ENCODE measurements around the gene DGKI.
A peak's percentile ranks its signal among the peaks of the same experiment; 100 is the strongest.

The DGKI gene

DNA sequence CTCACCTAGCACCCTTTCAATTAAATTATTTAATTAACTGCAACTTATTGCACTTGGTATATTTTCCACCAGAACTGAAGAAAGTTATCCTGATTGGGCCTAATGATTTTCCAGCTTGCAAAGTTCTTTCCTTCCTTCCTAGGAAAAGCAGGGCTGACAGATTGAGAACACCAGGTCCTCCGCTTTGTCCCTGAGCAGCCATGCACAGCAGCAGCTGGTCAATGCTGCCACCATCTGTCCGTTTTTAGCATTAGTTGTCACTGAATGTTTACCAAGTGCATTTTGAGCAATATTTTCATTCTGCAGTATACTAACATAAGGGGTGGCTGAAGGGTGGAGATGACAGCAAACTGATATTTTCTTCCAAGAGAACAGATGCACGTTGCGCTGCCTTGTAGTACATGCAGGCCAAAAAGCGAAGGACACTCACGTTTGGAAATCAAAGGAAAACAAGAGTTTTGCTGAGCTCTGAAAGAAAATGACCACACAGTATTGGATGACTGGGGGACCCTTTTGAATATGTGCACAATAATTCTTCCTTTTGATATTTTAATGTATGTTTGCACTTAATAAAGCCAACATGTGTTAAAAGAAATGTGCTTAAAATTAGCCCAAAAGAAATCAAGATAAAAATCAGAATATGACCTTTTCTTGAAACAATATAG is 254.4 kb downstream of the DGKI start:
- peak; percentile 74 for DNase-seq (ENCODE audit: low spot score)

DNA sequence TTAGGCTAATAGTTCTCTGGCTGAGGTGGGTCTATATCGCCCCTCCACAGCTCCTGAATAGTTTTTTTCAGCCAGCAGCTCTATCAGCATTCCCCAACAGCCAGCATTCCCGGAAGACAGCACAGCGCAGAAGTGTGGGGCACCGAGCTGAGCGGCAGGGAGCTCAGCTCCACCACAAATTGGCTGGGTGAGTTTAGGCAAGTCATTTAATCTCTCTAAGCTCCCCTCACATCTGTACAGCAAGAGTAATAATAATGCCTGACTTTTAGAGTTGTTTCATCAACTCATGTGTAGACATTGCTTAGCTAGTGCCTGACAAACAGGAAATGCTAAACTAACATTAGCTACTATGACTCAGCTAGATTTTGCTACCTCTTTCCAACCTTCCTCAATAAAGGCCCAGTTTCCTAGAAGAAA is 255.3 kb downstream of the DGKI start:
- DNase-seq (ENCODE audit: low spot score): no peak

DNA sequence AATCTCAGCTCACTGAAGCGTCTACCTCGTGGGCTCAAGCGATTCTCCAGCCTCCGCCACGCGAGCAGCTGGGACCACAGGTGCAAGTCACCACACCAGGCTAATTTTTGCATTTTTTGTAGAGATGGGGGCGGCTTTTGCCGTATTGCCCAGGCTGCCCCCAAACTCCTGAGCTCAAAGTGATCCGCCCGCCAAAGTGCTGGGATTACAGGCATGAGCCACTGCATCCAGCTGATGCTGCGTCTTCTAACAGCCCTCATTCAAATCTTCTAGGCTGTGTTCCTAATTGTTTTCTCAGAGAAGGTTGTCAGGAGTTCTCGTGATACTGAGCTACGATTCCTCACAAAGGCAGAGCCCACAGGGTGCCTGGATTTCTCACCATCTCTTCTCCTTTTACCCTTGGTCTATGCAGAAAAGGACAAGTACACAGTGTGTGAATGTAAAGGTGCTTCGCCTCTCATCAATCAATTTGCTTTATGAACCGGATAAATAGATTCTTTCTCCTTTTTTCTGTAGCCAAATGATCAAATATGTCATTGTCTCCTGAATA is 255.9 kb downstream of the DGKI start:
- no peak for DNase-seq (ENCODE audit: low spot score)

DNA sequence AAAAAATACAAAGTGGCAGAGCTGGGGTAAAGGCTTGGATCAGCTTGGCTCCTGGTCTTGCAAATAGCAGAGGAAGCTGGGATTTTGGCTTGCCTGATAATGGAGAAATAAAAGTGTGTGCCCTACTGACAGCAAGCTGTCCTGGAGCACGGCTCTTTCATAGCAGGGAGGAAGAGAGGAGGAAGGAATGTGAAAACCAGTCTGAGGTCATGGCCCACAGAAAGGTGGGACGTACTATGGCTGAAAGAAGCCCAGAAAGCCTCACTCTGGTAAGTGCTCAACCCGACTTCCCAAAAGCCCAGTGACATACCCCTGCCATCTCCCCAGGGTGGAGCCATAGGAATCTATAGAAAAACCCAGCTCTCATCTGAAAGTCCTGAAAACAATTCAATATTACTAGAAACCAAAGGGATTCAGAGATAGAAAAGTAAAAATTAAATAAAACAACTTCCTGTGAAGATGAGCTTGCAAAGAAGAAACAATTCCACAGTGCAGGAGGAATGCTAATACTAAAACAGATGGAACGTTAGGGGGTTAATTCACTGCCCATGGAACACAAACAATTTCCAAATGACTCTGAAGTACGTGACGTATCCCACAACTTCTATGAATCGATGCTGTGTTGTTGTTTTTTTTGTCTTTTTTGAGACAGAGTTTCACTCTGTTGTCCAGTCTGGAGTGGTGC is 256.6 kb downstream of the DGKI start:
- peak; percentile 6 for DNase-seq (ENCODE audit: low spot score)

DNA sequence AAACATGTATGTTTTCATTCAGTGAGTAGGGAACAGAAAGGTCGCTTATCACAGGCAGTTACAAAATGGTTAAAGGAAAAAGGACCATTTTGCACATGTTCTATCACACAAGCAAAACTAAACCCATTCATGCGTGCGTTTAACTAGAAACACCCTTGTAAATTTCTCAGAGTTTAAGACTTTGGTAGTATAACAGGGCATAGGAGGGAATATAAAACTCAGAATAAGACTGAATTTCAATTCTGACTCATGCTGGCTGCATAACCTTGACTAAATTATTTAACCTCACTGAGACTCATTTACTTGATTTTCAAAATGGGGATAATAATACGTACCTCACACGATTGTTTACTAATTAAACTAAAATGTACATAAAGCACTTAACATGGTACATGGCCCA is 259.4 kb downstream of the DGKI start:
- no peak for DNase-seq (ENCODE audit: low spot score)

DNA sequence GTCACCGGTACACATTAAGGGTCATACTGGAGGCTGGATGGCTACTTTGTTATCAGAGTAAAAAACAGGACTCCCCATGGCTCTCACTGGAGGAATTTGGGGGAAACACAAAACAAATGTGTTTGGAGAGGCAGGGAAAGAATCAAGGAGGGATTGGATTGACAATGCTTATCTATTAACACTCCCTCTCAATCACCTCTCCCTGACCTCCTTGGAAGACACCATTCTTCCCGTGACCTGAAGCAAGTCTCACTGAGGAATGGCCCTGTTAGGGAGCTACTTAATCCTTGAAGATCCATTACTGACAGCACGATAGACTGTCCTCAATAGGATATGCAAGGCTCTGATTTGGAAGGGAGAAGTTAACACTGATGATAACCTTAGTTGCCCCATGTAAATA is 261.2 kb downstream of the DGKI start:
- DNase-seq (ENCODE audit: low spot score): no peak

DNA sequence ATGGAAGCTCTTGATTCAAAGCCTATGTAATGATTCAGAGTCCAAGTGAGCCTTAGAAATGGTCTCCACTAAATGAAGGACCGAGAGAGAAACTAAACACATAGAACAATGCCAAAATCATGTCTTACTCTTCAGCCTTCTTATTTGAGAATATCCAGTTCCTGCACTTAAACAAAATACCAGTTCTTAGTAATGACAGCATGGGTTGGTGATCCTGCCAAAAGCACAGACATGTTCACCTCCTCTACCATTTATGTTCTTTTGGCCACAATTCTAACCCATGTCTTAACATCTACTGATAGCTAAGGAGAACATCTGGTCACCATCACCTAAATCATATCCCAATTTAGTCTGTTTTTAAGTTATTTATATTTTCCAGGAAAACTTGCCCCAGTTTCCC is 263.6 kb downstream of the DGKI start:
- no peak for DNase-seq (ENCODE audit: low spot score)

DNA sequence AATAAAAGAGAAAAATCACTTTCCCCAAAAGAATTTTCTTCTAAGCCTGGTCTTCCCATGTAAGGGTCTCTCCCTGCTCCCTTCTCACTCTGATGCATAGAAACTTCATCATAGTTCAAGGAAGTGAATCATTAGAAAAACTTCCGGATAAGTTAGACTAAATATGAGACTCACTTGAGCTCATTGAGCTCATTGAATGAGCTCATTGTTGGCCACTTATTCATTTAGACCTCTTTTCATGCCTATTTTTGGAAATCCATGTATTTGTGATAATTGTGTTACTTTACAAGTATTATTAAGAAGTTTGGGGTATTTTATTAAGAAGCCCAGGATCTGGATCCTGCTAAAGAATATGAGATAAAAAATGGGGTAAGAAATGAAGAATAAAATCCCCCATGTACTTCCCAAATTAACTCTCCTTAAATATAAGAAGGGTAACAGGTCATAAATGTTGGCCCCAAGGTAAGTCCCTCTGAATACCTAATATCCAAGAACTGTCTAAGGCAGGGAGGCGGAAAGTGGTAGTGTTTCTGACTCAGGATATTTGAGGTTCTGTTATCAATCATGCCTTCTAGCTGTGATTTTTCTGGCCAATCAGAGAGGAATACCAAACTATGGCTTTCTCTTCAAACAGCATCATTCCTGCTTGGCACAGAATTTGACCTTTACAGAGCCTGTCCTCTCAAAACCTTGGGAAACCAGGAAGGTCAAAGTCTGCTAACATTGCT is 266.7 kb downstream of the DGKI start:
- no peak for DNase-seq (ENCODE audit: low spot score)

DNA sequence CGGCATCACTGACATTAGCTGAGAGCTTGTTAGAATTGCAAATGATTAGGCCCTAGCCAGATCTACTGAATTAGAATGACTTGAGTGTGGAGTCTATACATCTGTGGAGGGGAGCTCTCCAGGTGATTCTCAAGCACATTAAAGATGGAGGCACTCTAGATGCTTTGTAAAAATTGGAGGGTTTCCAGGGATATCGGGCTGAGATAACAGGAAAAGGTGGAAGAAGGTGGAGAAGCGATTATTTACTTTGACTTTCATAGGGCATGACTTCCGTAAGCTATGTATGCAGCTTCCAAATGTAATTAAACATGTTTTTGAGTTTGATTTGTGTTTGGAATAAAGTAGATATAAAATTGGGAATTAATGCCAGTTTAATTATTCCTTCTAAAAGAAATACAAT is 268.2 kb downstream of the DGKI start:
- no peak for DNase-seq (ENCODE audit: low spot score)

DNA sequence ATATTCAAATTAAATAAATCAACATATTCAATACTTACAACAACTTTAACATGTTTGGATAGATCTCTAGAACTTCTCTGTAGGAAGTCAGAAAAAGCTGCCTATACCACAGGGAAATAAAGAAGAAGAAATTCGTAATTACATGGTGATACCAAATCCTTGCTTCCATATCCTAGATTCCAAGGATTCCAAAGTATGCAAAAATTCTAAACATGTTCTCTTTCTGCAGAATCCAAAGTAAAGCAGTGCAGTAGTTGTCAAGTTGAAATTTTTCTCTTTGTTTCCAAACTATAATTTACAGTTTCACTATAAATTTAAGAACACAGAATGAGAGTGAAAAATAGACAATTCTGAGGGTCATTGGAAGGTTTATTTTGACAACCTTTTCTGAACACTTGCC is 269.6 kb downstream of the DGKI start:
- DNase-seq (ENCODE audit: low spot score): no peak

DNA sequence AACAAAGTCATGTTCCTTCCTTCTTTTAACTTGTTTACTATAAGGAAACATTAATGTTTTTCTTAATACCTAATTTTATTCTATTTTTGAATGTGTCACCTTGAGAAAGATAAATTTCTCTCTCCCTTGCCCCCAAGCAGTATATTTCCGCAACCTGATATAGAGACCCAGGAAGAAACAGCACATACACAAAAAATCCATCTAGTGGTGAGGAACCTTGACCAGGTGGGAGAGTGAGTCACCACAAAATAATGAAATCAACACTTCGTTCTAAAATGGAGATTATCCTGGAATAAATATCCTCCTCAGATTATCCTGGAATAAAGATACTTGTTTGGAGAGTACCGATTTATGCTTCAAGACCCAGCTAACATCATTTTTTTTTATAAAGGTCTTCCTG is 270.3 kb downstream of the DGKI start:
- DNase-seq (ENCODE audit: low spot score): no peak

DNA sequence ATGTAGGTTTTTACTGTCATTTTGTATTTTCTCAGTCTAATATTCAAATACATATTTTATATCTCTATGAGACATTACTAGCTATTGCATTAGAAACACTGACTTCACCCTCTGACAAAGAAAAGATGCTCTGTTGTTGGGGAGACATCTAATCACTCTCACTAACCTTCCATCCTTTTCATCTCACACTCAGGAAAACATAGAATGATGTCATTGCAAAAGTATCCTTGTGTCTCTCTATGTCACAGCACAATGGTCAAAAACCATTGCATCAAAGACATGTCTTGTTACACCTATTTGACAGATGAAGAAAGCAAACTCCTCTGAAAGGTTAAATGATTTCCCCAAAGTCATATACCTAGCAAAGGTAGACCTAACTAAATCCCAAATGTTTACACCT is 272.0 kb downstream of the DGKI start:
- DNase-seq (ENCODE audit: low spot score): no peak

DNA sequence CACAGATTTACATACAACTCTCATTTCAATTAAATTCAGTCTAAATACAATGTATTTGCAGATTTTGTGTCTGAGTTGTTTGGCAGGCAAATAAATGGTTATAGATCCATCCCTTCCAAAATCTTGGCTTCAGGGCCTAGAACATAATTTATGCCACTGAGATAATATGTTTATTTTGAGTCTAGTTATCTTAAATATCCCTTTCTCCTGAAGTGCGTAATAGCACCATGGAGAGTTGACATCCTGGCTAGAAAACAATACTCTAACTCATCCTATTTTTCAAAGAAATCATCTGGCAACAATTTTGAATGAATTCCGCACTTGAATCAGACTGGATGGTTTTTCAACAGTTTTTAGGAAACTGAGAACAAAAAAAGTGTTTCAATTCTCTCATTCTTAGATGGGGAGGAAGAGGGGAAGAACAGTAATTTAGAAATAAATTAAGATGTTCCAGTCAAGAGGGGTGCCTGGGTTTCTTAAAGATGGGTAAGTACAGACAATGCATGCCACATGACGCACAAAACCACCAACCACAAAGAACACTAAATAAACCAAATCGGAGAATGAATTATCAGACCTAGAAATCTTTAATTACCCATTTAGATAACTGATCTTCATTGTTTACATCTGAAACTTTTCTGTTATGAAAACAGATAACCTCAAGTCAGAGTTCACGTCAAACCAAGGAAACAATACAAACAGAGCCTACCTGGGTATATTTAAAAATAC is 274.6 kb downstream of the DGKI start:
- no peak for DNase-seq (ENCODE audit: low spot score)

DNA sequence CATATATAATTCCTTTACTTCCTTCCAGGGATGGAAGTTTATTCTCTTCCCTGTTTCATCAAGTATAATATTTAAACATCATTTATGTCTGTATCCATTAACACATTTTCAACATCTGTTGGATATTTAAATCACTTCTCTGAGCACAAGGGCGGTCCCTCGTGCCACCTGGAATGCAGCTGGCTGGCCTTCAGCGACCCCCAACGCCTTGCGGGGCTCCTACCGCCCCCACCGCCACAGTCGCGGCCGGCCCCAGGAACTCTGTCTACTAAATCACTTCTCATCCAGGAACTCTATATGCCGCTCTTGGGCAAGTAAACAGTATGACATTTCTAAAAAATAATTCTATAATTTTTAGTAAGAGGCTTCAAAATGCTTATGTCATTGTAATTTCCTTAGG is 282.1 kb downstream of the DGKI start:
- DNase-seq (ENCODE audit: low spot score): peak; percentile 48

DNA sequence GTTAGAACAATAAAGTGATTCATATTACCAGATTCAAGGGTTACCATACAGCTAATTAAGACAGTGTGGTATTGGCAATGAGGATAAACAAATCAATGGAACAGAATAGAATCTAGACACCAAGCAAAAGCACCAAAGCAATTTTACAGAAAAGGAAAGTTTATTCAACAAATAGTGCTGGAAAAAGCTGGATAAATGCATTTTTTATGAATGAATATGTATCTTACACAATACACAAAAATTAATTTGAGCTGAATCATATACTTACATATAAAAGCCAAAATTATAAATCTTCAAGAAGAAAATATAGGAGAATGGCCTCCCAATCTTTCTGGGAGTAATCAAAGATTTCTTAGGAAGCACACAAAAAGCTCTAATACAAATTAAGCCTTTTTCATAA is 282.8 kb downstream of the DGKI start:
- no peak for DNase-seq (ENCODE audit: low spot score)

DNA sequence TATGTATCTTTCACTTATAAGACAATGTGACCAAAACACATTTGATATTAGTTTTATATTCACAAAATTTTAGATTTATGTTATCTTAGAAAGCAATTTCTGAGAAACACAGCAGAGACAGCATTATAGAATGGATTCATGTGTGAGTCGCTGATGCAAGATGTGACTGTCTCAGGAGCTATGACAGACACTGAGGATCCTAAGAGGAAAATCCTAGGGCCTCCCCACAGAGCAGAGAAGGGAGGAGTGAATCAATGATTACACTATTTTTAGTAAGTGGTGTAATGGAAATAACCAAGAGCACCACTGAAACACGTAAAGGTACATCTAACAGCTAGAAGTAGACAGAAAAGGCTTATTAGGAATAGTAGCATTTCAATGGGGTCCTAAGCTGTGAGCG is 299.3 kb downstream of the DGKI start:
- no peak for DNase-seq (ENCODE audit: low spot score)

DNA sequence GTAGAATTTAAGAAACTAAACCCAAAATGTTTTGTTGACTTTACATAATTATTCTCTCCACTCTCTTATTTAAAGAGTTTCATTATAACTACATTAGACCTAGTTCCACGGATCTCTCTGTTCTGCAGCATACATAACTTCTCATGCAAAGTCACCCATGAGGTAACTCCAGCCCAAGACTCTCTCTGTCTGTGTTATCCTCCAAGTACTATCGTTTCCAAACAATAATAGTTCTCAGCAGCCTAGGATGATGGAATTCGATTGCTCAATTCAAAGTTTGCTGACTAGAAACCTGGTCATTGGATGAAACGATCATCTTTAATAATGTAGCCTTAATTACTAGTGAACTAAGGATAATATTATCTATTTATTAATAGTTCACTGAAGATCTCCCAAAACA is 300.1 kb downstream of the DGKI start:
- no peak for DNase-seq (ENCODE audit: low spot score)

DNA sequence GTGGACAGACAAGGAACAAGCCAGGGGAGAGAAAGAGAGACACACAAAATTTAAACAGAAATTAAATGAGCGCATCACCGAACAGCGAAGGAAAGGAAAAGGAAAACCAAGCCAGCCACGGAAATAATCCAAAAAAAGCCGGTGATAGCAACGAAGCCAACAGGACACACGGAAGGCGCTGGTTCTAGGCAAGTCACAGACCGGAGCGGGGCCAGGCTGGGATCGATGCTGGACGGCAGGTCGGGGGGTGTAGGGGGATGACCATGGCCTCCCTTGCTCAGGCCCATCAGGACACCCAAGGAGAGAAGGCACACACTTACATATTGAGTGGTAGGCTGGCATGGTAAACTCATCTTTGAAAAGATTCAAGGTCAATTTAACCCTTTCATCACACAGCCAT is 300.8 kb downstream of the DGKI start:
- DNase-seq (ENCODE audit: low spot score): no peak

DNA sequence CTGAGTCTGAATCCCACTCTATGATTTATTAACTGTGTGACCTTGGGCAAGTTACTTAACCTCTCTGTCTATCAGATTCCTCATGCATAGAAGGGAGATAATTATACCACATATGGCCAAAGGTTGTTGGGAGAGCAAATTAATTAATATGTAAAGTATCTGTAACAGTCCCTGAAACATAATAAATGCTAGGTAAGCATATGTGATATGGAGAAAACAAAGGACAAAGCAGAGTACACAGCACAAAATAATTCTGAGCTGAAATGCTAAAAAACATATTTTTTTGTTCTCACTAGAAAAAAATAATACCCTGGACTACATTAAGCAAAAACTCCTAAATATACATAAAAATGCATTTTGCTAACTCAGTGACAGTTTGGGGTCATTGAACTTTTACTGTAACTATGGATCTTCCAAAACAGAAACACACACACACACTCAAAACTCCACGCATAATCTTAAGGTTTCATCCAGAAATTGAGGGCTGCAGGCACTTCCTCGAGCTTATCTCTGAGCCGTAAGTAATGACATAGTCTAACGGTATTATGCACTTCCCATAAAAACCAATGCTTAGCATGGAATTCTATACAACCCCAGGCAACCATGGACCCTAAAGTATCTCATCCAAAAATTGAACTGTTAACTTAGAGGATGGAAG is 301.6 kb downstream of the DGKI start:
- no peak for DNase-seq (ENCODE audit: low spot score)

DNA sequence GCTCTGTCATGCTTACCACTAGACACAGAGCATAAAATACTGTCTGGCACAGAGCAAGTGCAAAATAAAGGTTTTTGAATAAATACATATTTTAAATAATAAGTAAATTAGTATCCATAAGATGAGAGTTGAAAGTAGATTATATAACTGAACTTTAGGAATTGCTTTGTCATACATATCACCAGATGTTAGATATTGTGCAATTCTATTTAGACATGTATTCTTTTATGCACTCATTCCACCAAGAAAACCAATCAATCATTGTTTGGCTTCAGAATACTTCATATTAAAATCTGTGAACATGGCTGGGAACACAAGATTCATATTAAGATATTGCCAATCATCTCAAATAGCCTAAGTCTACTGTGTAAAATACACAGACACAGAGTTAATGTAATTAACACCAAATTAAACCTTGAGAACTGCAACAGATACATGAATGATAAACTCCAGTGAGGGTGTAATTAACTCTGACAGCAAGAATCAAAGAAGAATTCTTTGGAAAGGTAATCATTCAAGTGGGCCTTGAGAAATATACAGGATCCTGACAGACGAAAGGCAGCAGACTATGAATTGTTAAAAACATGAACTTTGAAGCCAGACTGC is 302.2 kb downstream of the DGKI start:
- no peak for DNase-seq (ENCODE audit: low spot score)

DNA sequence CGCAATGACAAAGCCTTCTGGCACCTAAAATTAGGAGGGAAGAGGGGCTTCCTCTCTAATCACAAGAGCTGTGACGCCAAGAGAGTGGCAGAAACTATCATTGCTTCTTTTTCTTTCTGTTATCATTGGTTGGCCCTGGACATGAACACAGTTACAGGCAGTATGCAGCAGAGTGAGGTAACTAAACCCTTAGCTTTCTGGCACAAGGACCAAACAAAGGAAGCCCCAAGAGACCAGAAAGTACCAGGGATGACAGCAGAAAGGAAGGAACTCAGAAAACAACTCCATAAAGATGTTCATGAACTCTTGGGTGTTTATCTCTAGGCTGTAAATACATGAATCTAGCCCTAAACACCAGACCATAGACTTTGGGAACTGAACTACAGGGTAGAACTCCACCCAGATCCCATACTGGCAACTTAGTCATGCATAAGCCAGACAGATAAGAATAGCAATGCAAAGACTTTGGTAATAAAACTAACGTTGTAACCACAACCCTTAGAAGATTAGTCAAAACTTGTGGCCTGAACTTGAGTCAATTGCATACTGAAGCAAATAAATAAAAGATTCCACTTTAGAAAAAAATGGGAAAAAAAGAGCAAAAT is 307.6 kb downstream of the DGKI start:
- no peak for DNase-seq (ENCODE audit: low spot score)

Measured in iPS-NIHi11 (cell line).